Keratinocyte (primary cell): ENCODE data around the gene TOP1. TPM values are rescaled to one million over a fixed set of nuclear protein-coding genes. Genes with fewer than 3 reads are reported as not detected.
A peak's percentile ranks its signal among the peaks of the same experiment; 100 is the strongest.

Experiments
- DNase-seq: peaks from one replicate; pipeline ENCODE4 v3.0.0-alpha.2; 2011; ENCODE audit warnings: low read depth, missing footprints, low spot score
- FAIRE-seq: peaks from 2 replicates; lab custom pipeline; 2011; peaks lifted over from hg19 to GRCh38; lab: Jason Lieb, UNC
- H2AFZ ChIP-seq: 2 replicates; pipeline ENCODE4 v1.6.0; 2012; ENCODE audit warnings: low read length, control low read depth, inconsistent platforms; ENCODE audit not compliant: control insufficient read depth
- H3K27ac ChIP-seq: 2 replicates; pipeline ENCODE4 v1.5.1; 2011; ENCODE audit warnings: low read length; ENCODE audit not compliant: control insufficient read depth, insufficient read depth
- H3K27me3 ChIP-seq: 3 replicates; pipeline ENCODE4 v1.6.0; 2011; ENCODE audit warnings: low read length; ENCODE audit not compliant: control insufficient read depth, insufficient read depth; ENCODE audit errors: extremely low read depth
- H3K36me3 ChIP-seq, 2 experiments: 2 replicates in 1 of 2; 3 replicates in 1 of 2; pipeline ENCODE4 v1.5.1; 2011; ENCODE audit warnings: low read length in 2 of 2, mild to moderate bottlenecking in 1 of 2; ENCODE audit not compliant: control insufficient read depth in 2 of 2, insufficient read depth in 2 of 2; ENCODE audit errors: extremely low read depth in 1 of 2
- H3K4me1 ChIP-seq: 3 replicates; pipeline ENCODE4 v1.5.1; 2011; ENCODE audit warnings: low read length; ENCODE audit not compliant: control insufficient read depth, insufficient read depth; ENCODE audit errors: extremely low read depth
- H3K4me2 ChIP-seq: 3 replicates; pipeline ENCODE4 v1.6.0; 2011; ENCODE audit warnings: low read depth, low read length; ENCODE audit not compliant: control insufficient read depth, insufficient read depth; ENCODE audit errors: extremely low read depth
- H3K4me3 ChIP-seq, 3 experiments: fragments of 200-600 bp in 1 of 3; sonication (generic) in 1 of 3; 2 replicates in 2 of 3; 3 replicates in 1 of 3; pipeline ENCODE4 v1.5.1; 2011 to 2016; ENCODE audit warnings: low read length in 3 of 3, mild to moderate bottlenecking in 3 of 3, control low read depth in 2 of 3, inconsistent platforms in 1 of 3, low read depth in 1 of 3, mixed read lengths in 1 of 3, mixed run types in 1 of 3, moderate library complexity in 1 of 3; ENCODE audit not compliant: control insufficient read depth in 2 of 3, insufficient read depth in 2 of 3; ENCODE audit errors: extremely low read depth in 1 of 3
- H3K79me2 ChIP-seq: 2 replicates; pipeline ENCODE4 v1.6.0; 2012; ENCODE audit warnings: low read length; ENCODE audit not compliant: control insufficient read depth, insufficient read depth
- H3K9ac ChIP-seq: 3 replicates; pipeline ENCODE4 v1.6.0; 2011; ENCODE audit warnings: low read length; ENCODE audit not compliant: control insufficient read depth, insufficient read depth; ENCODE audit errors: extremely low read depth
- H3K9me1 ChIP-seq: 3 replicates; pipeline ENCODE4 v1.6.0; 2011; ENCODE audit warnings: low read length; ENCODE audit not compliant: control insufficient read depth, insufficient read depth; ENCODE audit errors: extremely low read depth
- H3K9me3 ChIP-seq: 2 replicates; pipeline ENCODE4 v1.5.1; 2012; ENCODE audit warnings: low read depth, low read length; ENCODE audit not compliant: control insufficient read depth
- H4K20me1 ChIP-seq: 3 replicates; pipeline ENCODE4 v1.6.0; 2011; ENCODE audit warnings: low read length; ENCODE audit not compliant: control insufficient read depth, insufficient read depth; ENCODE audit errors: extremely low read depth
- CTCF ChIP-seq, 3 experiments: IDR thresholded peaks in 1 of 3; conservative IDR thresholded peaks in 1 of 3; optimal IDR thresholded peaks in 1 of 3; 2 replicates in 2 of 3; 3 replicates in 1 of 3; pipeline versions ENCODE3 to v1.5.1; 2011; ENCODE audit warnings: low read length in 3 of 3, mild to moderate bottlenecking in 3 of 3, moderate library complexity in 2 of 3, control low read depth in 1 of 3, inconsistent platforms in 1 of 3; ENCODE audit not compliant: insufficient read depth in 2 of 3; ENCODE audit errors: extremely low read depth in 1 of 3
- EZH2 ChIP-seq: IDR thresholded peaks from one replicate; pipeline ENCODE4 v1.6.1; 2012; ENCODE audit warnings: inconsistent platforms, mild to moderate bottlenecking, low read length, moderate library complexity
- dilution Hi-C: fragments of 300-500 bp; cut with MboI; formaldehyde crosslinking; loops from one replicate; pipeline ENCODE4 v1.7.0; 2020; ENCODE audit warnings: low sequenced_read_pairs; ENCODE audit not compliant: extremely low pct_ligation_motif_present
- polyA plus RNA-seq, 5 experiments: library from polyadenylated mRNA; depleted of rRNA in 3 of 5; stranded (reverse) in 3 of 5; stranded (forward) in 1 of 5; unstranded in 1 of 5; fragments of >200 nt; gene quantifications; 1 replicate in 1 of 5; 2 replicates in 3 of 5; 3 replicates in 1 of 5; pipeline versions ENCODE4 v1.2.1 to v1.2.3, GENCODE V29; 2011 to 2012; ENCODE audit warnings: missing spikeins in 2 of 5, low read depth in 1 of 5, low replicate concordance in 1 of 5

Gene TOP1
- polyA plus RNA-seq, 1 donor (not counting 4 experiments of a cell fraction or from before 2014, with no cell fraction given): 25.2 TPM

GRCh38 chr20:41094353-41095055, 65.9 kb downstream of the TOP1 start:
- no peak for FAIRE-seq
- Histone ChIP-seq H4K20me1 (peaks cover 2% of the 10 kb centered on the region), H3K9me1 (no peaks in the 10 kb centered on the region), H3K4me3 (no peak overlapping the region), H3K4me2 (no peak overlapping the region), H3K9ac (no peak overlapping the region), H3K27ac (no peak overlapping the region), H3K9me3 (no peaks in the 10 kb centered on the region), H3K36me3 (peaks cover 31 to 42% of the 10 kb centered on the region in 2 experiments), H3K4me1 (no peaks in the 10 kb centered on the region), H3K27me3 (no peaks in the 10 kb centered on the region), H3K79me2 (no peaks in the 10 kb centered on the region), H2AFZ (no peak overlapping the region)
- dilution Hi-C loops: no loop called here
- TF ChIP-seq CTCF (optimal IDR thresholded peaks at IDR 0.05 in 1 of 3, IDR thresholded peaks at IDR 0.05 in 1 of 3, conservative IDR thresholded peaks at IDR 0.05 in 1 of 3; ENCODE audit: extremely low read depth in 1 of 3, insufficient read depth in 2 of 3, low read length in 3 of 3): no peak
- no peak for TF ChIP-seq EZH2
- no peak for DNase-seq

- no peak overlapping the region for H2AFZ ChIP-seq
- peaks cover 35 to 49% of the 10 kb centered on the region in 2 experiments for H3K36me3 ChIP-seq
- no peak overlapping the region for H3K4me2 ChIP-seq
- DNase-seq: no peak
- H3K9me3 ChIP-seq: no peaks in the 10 kb centered on the region
- FAIRE-seq: no peak
- H3K27me3 ChIP-seq: no peaks in the 10 kb centered on the region
- H3K4me1 ChIP-seq: no peaks in the 10 kb centered on the region
- H4K20me1 ChIP-seq: peaks cover 2% of the 10 kb centered on the region
- dilution Hi-C loops: no loop called here
- TF ChIP-seq CTCF (optimal IDR thresholded peaks at IDR 0.05 in 1 of 3, IDR thresholded peaks at IDR 0.05 in 1 of 3, conservative IDR thresholded peaks at IDR 0.05 in 1 of 3; ENCODE audit: extremely low read depth in 1 of 3, insufficient read depth in 2 of 3, low read length in 3 of 3): peak; percentile 70 to 79 (median 78)
- no peak for TF ChIP-seq EZH2
- H3K4me3 ChIP-seq: no peak overlapping the region
- H3K79me2 ChIP-seq: no peaks in the 10 kb centered on the region
- H3K9me1 ChIP-seq: no peaks in the 10 kb centered on the region
- no peak overlapping the region for H3K9ac ChIP-seq
- H3K27ac ChIP-seq: no peak overlapping the region
These were observed 66.7 kb downstream of the TOP1 start for GRCh38 chr20:41095110-41095969.
